ENCODE measurements around the gene HPN.

DNA sequence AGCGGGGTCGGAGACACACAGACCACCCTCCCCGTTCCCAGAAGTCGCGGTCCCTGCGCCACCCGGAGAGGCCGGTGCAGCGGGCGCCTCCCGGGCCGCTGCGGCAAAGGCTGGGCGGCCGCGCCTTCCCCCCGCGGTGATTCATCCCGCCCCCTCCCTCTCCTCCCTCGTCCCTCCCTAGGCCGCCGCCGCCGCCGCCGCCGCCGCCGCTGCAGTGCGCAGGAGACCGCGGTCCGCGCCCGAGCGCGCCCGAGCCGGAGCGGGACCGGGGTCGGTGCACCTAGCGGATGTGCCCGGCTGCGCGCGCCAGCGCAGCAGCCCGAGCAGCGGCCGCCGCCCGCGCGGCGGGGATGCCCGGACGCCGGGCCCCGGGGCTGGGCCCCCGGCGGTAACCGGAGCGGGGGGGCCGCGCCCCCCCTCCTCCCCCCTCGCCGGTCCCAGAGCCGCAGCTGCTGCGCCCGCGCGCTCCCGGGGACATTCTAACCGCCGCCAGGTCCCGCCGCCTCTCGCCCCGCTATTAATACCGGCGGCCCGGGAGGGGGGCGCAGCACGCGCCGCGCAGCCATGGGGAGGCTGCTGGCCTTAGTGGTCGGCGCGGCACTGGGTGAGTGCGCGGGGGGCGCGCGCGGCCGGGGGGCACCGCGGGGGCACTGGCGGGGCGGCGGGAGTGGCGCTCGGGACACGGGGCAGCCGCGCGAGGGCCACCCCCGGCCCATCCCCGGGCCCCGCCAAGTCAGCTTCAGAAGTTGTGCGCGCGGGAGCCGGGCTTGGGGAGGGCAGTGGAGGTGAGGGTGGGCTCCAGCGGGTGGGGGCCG lies 11.1 kb upstream of the HPN start, which contains the start of gene SCN1B:
- TF ChIP-seq, protein P1, sequence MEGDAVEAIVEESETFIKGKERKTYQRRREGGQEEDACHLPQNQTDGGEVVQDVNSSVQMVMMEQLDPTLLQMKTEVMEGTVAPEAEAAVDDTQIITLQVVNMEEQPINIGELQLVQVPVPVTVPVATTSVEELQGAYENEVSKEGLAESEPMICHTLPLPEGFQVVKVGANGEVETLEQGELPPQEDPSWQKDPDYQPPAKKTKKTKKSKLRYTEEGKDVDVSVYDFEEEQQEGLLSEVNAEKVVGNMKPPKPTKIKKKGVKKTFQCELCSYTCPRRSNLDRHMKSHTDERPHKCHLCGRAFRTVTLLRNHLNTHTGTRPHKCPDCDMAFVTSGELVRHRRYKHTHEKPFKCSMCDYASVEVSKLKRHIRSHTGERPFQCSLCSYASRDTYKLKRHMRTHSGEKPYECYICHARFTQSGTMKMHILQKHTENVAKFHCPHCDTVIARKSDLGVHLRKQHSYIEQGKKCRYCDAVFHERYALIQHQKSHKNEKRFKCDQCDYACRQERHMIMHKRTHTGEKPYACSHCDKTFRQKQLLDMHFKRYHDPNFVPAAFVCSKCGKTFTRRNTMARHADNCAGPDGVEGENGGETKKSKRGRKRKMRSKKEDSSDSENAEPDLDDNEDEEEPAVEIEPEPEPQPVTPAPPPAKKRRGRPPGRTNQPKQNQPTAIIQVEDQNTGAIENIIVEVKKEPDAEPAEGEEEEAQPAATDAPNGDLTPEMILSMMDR (conservative IDR thresholded peaks at IDR 0.05; ENCODE audit: low read depth in 2 of 2), result no peak
- TF ChIP-seq, protein P2, sequence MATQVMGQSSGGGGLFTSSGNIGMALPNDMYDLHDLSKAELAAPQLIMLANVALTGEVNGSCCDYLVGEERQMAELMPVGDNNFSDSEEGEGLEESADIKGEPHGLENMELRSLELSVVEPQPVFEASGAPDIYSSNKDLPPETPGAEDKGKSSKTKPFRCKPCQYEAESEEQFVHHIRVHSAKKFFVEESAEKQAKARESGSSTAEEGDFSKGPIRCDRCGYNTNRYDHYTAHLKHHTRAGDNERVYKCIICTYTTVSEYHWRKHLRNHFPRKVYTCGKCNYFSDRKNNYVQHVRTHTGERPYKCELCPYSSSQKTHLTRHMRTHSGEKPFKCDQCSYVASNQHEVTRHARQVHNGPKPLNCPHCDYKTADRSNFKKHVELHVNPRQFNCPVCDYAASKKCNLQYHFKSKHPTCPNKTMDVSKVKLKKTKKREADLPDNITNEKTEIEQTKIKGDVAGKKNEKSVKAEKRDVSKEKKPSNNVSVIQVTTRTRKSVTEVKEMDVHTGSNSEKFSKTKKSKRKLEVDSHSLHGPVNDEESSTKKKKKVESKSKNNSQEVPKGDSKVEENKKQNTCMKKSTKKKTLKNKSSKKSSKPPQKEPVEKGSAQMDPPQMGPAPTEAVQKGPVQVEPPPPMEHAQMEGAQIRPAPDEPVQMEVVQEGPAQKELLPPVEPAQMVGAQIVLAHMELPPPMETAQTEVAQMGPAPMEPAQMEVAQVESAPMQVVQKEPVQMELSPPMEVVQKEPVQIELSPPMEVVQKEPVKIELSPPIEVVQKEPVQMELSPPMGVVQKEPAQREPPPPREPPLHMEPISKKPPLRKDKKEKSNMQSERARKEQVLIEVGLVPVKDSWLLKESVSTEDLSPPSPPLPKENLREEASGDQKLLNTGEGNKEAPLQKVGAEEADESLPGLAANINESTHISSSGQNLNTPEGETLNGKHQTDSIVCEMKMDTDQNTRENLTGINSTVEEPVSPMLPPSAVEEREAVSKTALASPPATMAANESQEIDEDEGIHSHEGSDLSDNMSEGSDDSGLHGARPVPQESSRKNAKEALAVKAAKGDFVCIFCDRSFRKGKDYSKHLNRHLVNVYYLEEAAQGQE (IDR thresholded peaks at IDR 0.05; ENCODE audit: unreplicated experiment), result no peak
- TF ChIP-seq EZH2phosphoT487 (IDR thresholded peaks at IDR 0.05; ENCODE audit: unreplicated experiment) (no peak), EZH2 (IDR thresholded peaks at IDR 0.05; ENCODE audit: low read depth, unreplicated experiment) (no peak)

Measured in GM23338 (cell line).